Measurements from ENCODE around the gene PRLR. TPM values are rescaled to one million over a fixed set of nuclear protein-coding genes. Genes with fewer than 3 reads are reported as not detected.
"Not testable (repeated sequence)": the region's sequence is repeated elsewhere in the genome, so short reads cannot be mapped to it uniquely, and the experiment has no call there.

PRLR gene
- total and polyA plus RNA-seq, 4 donors: 1.4 to 13.7 (median 3.9) TPM

DNA sequence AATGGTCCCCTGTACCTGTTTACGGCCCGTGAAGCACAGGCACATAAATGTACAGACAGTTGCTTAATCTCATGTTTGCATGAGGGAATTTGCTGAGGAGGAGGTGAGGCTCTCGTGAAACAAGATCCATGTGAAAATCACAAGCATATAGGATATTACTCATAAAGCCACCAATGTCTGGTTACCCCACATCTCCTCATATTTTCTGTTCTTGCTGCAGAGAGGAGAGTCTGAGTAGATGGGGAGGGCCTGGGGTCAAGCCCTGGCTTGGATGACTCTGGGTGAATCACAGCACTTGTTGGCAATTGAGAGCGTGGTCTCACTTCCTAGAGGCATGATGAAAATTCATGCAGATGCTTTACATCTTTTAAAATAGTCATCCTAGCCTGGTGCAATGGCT lies 183.5 kb downstream of the PRLR start:
- Histone ChIP-seq H3K4me1 (ENCODE audit: control insufficient read depth, insufficient read depth, low read length) (peaks cover 4% of the 10 kb centered on the region), H3K36me3 (ENCODE audit: control insufficient read depth, insufficient read depth, low read length) (no peaks in the 10 kb centered on the region), H3K9me3 (ENCODE audit: control insufficient read depth, insufficient read depth, low read length) (no peaks in the 10 kb centered on the region), H3K27ac (ENCODE audit: low read depth, low read length) (no peak overlapping the region), H3K4me3 (ENCODE audit: low read depth, low read length) (no peak overlapping the region), H3K27me3 (ENCODE audit: control insufficient read depth, insufficient read depth, low read length) (no peaks in the 10 kb centered on the region)
- 100% methylated on average over 2 of the region's 4 CpGs for WGBS (ENCODE audit: insufficient coverage)
- DNase-seq (ENCODE audit: low read depth in 4 of 6, low spot score in 6 of 6): no peak

- H3K4me3 ChIP-seq (ENCODE audit: low read depth, low read length): no peak overlapping the region
- WGBS (ENCODE audit: insufficient coverage): no CpG with 5 or more reads among the region's 1 CpG
- DNase-seq (ENCODE audit: low read depth in 4 of 6, low spot score in 6 of 6): no peak
- H3K27me3 ChIP-seq (ENCODE audit: control insufficient read depth, insufficient read depth, low read length): no peaks in the 10 kb centered on the region
- H3K36me3 ChIP-seq (ENCODE audit: control insufficient read depth, insufficient read depth, low read length): no peaks in the 10 kb centered on the region
- H3K4me1 ChIP-seq (ENCODE audit: control insufficient read depth, insufficient read depth, low read length): peaks cover 4% of the 10 kb centered on the region
- H3K27ac ChIP-seq (ENCODE audit: low read depth, low read length): no peak overlapping the region
- H3K9me3 ChIP-seq (ENCODE audit: control insufficient read depth, insufficient read depth, low read length): no peaks in the 10 kb centered on the region
Observed at GRCh38 chr5:35045280-35045679, 185.0 kb downstream of the PRLR start.

DNA sequence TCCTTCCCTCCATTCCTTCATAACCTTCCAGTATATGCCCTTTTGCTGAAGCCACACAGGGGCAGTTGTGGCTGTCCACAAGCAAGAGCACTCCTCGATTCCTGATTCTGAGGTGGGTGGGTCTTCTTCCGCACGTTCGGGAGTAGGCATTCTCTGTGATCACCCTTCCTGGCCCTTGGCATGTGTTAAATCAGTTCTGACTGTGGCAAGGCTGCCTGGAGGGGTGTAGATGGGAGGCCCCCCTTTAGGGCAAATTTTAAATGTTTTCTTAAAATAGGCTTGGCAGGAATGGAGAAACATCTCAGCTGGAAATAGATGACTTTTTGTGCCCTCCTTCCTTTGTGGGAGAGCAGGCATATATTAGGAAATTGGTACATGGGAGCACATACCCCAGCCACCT lies 185.6 kb downstream of the PRLR start:
- Histone ChIP-seq H3K27ac (ENCODE audit: low read depth, low read length) (no peak overlapping the region), H3K27me3 (ENCODE audit: control insufficient read depth, insufficient read depth, low read length) (no peaks in the 10 kb centered on the region), H3K36me3 (ENCODE audit: control insufficient read depth, insufficient read depth, low read length) (no peaks in the 10 kb centered on the region), H3K9me3 (ENCODE audit: control insufficient read depth, insufficient read depth, low read length) (no peaks in the 10 kb centered on the region), H3K4me3 (ENCODE audit: low read depth, low read length) (no peak overlapping the region), H3K4me1 (ENCODE audit: control insufficient read depth, insufficient read depth, low read length) (peaks cover 4% of the 10 kb centered on the region)
- WGBS (ENCODE audit: insufficient coverage): 62% methylated on average over 4 of the region's 4 CpGs
- no peak for DNase-seq (ENCODE audit: low read depth in 4 of 6, low spot score in 6 of 6)

DNA sequence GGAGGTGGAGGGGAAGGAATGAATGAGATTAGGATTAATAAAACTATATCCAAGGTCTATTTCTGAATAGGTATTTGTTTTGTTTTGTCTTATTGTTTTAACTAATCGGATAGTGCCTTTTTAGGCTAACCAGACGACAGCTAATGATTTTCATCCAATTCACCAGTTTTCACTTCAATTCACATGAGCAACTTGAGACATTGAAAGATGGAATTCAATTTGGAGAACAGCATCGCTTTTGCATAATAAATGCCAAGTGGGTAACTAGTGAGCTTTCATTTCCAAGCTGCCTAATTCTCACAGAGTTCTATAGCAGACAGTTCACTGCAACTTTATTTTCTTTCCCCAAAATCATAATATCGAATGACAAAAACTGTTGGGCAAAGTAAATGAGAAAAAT lies 187.5 kb downstream of the PRLR start:
- Histone ChIP-seq H3K36me3 (ENCODE audit: control insufficient read depth, insufficient read depth, low read length) (no peaks in the 10 kb centered on the region), H3K27ac (ENCODE audit: low read depth, low read length) (no peak overlapping the region), H3K27me3 (ENCODE audit: control insufficient read depth, insufficient read depth, low read length) (no peaks in the 10 kb centered on the region), H3K4me3 (ENCODE audit: low read depth, low read length) (no peak overlapping the region), H3K4me1 (ENCODE audit: control insufficient read depth, insufficient read depth, low read length) (peaks cover 4% of the 10 kb centered on the region), H3K9me3 (ENCODE audit: control insufficient read depth, insufficient read depth, low read length) (no peaks in the 10 kb centered on the region)
- WGBS (ENCODE audit: insufficient coverage): no CpG with 5 or more reads among the region's 4 CpGs
- peak in 2 of 6 donors; percentile 53 to 80 for DNase-seq (ENCODE audit: low read depth in 4 of 6, low spot score in 6 of 6)

DNA sequence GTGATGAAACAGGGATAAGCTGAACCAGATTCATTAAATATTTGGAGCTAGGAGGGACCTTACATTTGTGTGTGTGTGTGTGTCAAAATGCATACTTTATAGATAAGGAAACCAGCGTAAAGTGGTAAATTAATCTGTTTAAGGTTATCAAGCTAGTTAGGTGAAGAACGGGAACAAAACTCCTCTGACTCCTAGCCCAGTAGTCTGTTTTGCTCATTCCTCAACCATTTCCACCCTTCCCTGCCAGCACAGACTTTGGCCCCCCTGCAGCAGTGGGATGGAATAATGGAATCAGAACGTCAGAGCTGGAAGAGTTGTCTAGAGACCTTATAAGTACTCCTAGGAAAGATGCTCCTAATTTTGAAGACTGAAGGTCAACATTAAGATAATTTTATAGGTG lies 189.0 kb downstream of the PRLR start:
- H3K4me3 ChIP-seq (ENCODE audit: low read depth, low read length): no peak overlapping the region
- WGBS (ENCODE audit: insufficient coverage): 0% methylated on average over 1 of the region's 3 CpGs
- peaks cover 4% of the 10 kb centered on the region for H3K4me1 ChIP-seq (ENCODE audit: control insufficient read depth, insufficient read depth, low read length)
- H3K27me3 ChIP-seq (ENCODE audit: control insufficient read depth, insufficient read depth, low read length): no peaks in the 10 kb centered on the region
- H3K27ac ChIP-seq (ENCODE audit: low read depth, low read length): no peak overlapping the region
- no peak for DNase-seq (ENCODE audit: low read depth in 4 of 6, low spot score in 6 of 6)
- H3K9me3 ChIP-seq (ENCODE audit: control insufficient read depth, insufficient read depth, low read length): no peaks in the 10 kb centered on the region
- no peaks in the 10 kb centered on the region for H3K36me3 ChIP-seq (ENCODE audit: control insufficient read depth, insufficient read depth, low read length)

DNA sequence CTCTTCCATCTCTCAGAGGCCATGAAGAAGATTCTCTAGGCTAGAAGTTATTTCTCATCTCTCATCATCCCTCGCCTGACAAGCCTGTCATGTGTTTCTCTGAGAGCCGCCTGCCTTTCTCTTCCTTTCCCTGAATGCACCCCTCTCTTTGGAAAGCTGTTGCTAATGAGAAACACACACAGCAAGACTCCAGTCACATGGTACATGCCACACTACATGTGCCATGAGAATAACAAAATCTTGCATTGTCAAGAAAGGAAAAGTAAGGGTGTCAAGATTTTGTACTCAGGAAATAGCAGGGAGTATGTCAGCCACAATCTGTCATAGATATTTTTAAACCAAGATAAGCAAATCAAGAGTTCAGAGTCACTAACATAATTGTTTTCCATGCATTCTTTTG lies 191.4 kb downstream of the PRLR start:
- DNase-seq (ENCODE audit: low read depth in 4 of 6, low spot score in 6 of 6): peak in 2 of 6 donors; percentile 41 to 80

GRCh38 chr5:35036536-35036935 lies 193.8 kb downstream of the PRLR start:
- no peak for DNase-seq (ENCODE audit: low read depth in 4 of 6, low spot score in 6 of 6)
- WGBS (ENCODE audit: insufficient coverage): 74% methylated on average over 4 of the region's 4 CpGs
- Histone ChIP-seq H3K27me3 (ENCODE audit: control insufficient read depth, insufficient read depth, low read length) (no peaks in the 10 kb centered on the region), H3K27ac (ENCODE audit: low read depth, low read length) (no peak overlapping the region), H3K36me3 (ENCODE audit: control insufficient read depth, insufficient read depth, low read length) (no peaks in the 10 kb centered on the region), H3K9me3 (ENCODE audit: control insufficient read depth, insufficient read depth, low read length) (no peaks in the 10 kb centered on the region), H3K4me3 (ENCODE audit: low read depth, low read length) (no peak overlapping the region), H3K4me1 (ENCODE audit: control insufficient read depth, insufficient read depth, low read length) (no peaks in the 10 kb centered on the region)

More for the DNA sequence above, 191.4 kb downstream of the PRLR start:
- Histone ChIP-seq H3K4me1 (ENCODE audit: control insufficient read depth, insufficient read depth, low read length) (peaks cover 4% of the 10 kb centered on the region), H3K9me3 (ENCODE audit: control insufficient read depth, insufficient read depth, low read length) (no peaks in the 10 kb centered on the region), H3K27me3 (ENCODE audit: control insufficient read depth, insufficient read depth, low read length) (no peaks in the 10 kb centered on the region), H3K36me3 (ENCODE audit: control insufficient read depth, insufficient read depth, low read length) (no peaks in the 10 kb centered on the region), H3K27ac (ENCODE audit: low read depth, low read length) (no peak overlapping the region), H3K4me3 (ENCODE audit: low read depth, low read length) (no peak overlapping the region)
- WGBS (ENCODE audit: insufficient coverage): 100% methylated on average over 1 of the region's 2 CpGs

DNA sequence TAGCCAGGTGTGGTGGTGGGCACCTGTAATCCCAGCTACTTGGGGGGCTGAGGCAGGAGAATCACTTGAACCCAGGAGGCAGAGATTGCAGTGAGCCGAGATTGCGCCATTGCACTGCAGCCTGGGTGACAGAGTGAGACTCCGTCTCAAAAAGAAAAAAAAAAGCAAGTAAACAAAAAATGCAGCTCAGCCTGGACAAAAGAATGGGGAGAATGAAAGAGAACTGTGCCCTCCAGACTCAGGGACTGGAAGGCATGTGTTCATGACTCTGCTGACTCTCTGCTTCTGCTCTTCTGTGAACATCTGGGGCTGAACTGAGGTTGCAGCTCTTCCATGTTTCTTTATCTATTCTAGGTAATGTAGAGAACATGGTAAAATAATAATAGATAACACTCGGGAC lies 194.4 kb downstream of the PRLR start:
- H3K4me3 ChIP-seq (ENCODE audit: low read depth, low read length); H3K9me3 ChIP-seq (ENCODE audit: control insufficient read depth, insufficient read depth, low read length); H3K27ac ChIP-seq (ENCODE audit: low read depth, low read length); DNase-seq (ENCODE audit: low read depth in 4 of 6, low spot score in 6 of 6); H3K27me3 ChIP-seq (ENCODE audit: control insufficient read depth, insufficient read depth, low read length); H3K36me3 ChIP-seq (ENCODE audit: control insufficient read depth, insufficient read depth, low read length); H3K4me1 ChIP-seq (ENCODE audit: control insufficient read depth, insufficient read depth, low read length): not testable (repeated sequence)
- WGBS (ENCODE audit: insufficient coverage): 73% methylated on average over 2 of the region's 4 CpGs

GRCh38 chr5:35035271-35035670 lies 195.0 kb downstream of the PRLR start:
- Histone ChIP-seq H3K36me3 (ENCODE audit: control insufficient read depth, insufficient read depth, low read length) (no peaks in the 10 kb centered on the region), H3K27me3 (ENCODE audit: control insufficient read depth, insufficient read depth, low read length) (no peaks in the 10 kb centered on the region), H3K9me3 (ENCODE audit: control insufficient read depth, insufficient read depth, low read length) (no peaks in the 10 kb centered on the region), H3K4me1 (ENCODE audit: control insufficient read depth, insufficient read depth, low read length) (no peaks in the 10 kb centered on the region), H3K4me3 (ENCODE audit: low read depth, low read length) (no peak overlapping the region), H3K27ac (ENCODE audit: low read depth, low read length) (no peak overlapping the region)
- DNase-seq (ENCODE audit: low read depth in 4 of 6, low spot score in 6 of 6): no peak
- 100% methylated on average over 2 of the region's 3 CpGs for WGBS (ENCODE audit: insufficient coverage)

DNA sequence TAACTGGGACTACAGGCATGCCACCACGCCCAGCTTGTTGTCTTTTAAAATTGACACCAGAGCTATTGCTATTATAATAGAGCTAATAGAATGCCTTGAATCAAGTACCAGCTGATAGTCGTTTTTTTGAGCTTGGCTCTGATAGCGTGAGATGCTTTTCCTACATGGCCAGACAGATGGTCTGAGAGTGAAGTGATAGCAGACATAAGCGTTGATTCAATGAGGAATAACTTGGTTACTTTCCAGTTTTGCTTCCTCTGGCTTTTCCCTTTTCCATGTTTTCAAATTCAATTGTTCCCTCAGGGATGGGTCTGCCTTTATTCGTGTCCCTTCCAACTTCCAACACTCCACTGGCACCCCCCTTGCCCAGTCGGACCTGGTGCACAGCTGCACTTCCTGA lies 197.9 kb downstream of the PRLR start:
- H3K27me3 ChIP-seq (ENCODE audit: control insufficient read depth, insufficient read depth, low read length): no peaks in the 10 kb centered on the region
- 65% methylated on average over 5 of the region's 6 CpGs for WGBS (ENCODE audit: insufficient coverage)
- H3K9me3 ChIP-seq (ENCODE audit: control insufficient read depth, insufficient read depth, low read length): no peaks in the 10 kb centered on the region
- H3K36me3 ChIP-seq (ENCODE audit: control insufficient read depth, insufficient read depth, low read length): no peaks in the 10 kb centered on the region
- H3K4me3 ChIP-seq (ENCODE audit: low read depth, low read length): no peak overlapping the region
- no peak overlapping the region for H3K27ac ChIP-seq (ENCODE audit: low read depth, low read length)
- no peaks in the 10 kb centered on the region for H3K4me1 ChIP-seq (ENCODE audit: control insufficient read depth, insufficient read depth, low read length)
- DNase-seq (ENCODE audit: low read depth in 4 of 6, low spot score in 6 of 6): peak in 2 of 6 donors; percentile 55 to 61
